GM10248 (cell line): ENCODE measurements around the gene TSPEAR.
"Not testable (repeated sequence)": the region's sequence is repeated elsewhere in the genome, so short reads cannot be mapped to it uniquely, and the experiment has no call there.

Source experiments
- CTCF ChIA-PET: fragments of 300-600 bp; sonication (Branson Sonifier 250); formaldehyde crosslinking; extraction: SDS; loops from one replicate; lab custom pipeline; 2021; ENCODE audit warnings: antibody characterized with exemption; lab: Yijun Ruan, JAX
- POLR2A ChIA-PET: fragments of 350-650 bp; sonication (Branson Sonifier 250); formaldehyde crosslinking; extraction: SDS; loops from one replicate; lab custom pipeline; 2020; ENCODE audit warnings: antibody characterized with exemption; lab: Yijun Ruan, JAX
- DNase-seq: peaks from one replicate; pipeline ENCODE4 v3.0.0; 2012; ENCODE audit errors: extremely low spot score
- TF ChIP-seq, protein P1 (sequence below): IDR thresholded peaks from 2 replicates; pipeline ENCODE4 v1.5.1; 2012; ENCODE audit warnings: mild to moderate bottlenecking, low read depth; ENCODE audit errors: extremely low read depth, missing control alignments, control extremely low read depth

Gene TSPEAR

DNA sequence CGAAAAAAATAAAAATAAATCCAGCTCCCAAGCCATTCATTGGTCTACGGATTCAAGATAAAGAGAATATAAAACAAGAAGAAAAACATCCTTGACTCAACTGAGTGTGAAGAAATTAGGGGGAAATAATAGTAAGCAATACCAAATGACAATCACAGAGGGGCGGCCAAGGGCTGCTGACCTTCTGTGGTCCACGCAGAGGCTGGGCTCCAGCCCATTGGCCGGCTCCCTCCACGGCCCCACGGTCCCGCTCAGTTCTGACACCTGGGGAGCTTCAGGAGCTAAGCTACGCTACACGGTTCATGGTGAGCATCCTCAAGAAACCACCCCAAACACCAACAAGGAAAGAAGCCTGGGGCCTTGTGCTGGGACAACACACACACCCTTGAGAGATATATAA is 14.8 kb downstream of the TSPEAR start:
- TF ChIP-seq, protein P1, sequence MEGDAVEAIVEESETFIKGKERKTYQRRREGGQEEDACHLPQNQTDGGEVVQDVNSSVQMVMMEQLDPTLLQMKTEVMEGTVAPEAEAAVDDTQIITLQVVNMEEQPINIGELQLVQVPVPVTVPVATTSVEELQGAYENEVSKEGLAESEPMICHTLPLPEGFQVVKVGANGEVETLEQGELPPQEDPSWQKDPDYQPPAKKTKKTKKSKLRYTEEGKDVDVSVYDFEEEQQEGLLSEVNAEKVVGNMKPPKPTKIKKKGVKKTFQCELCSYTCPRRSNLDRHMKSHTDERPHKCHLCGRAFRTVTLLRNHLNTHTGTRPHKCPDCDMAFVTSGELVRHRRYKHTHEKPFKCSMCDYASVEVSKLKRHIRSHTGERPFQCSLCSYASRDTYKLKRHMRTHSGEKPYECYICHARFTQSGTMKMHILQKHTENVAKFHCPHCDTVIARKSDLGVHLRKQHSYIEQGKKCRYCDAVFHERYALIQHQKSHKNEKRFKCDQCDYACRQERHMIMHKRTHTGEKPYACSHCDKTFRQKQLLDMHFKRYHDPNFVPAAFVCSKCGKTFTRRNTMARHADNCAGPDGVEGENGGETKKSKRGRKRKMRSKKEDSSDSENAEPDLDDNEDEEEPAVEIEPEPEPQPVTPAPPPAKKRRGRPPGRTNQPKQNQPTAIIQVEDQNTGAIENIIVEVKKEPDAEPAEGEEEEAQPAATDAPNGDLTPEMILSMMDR, result no peak
- ChIA-PET CTCF (interaction anchor here (1.0 kb wide), 1 partner anchor 10 kb away, joined by 3 read pairs; no protein-coding TSS in a partner anchor), POLR2A (no interaction called here)
- no peak for DNase-seq

DNA sequence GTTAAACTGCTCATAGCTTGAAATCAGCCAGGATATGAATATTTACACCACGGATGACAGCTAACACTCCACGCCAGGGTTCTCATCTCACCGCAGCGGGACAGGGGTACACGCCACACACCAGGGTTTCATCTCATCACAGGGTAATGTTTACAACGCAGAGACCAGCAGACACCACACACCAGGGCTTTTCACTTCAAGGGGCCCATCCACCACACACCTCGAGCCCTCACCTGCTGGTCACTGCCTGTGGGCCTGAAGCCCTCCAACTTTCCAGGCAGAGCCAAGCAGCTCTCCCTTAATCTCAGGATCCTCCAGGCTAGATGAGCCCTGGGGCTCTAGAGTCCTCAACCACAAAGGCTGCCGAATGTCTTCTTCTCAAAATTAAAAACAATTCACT is 15.7 kb downstream of the TSPEAR start:
- DNase-seq, result no peak
- ChIA-PET CTCF (interaction anchor here (1.0 kb wide), 1 partner anchor 10 kb away, joined by 3 read pairs; no protein-coding TSS in a partner anchor), POLR2A (no interaction called here)
- TF ChIP-seq, protein P1, result no peak

DNA sequence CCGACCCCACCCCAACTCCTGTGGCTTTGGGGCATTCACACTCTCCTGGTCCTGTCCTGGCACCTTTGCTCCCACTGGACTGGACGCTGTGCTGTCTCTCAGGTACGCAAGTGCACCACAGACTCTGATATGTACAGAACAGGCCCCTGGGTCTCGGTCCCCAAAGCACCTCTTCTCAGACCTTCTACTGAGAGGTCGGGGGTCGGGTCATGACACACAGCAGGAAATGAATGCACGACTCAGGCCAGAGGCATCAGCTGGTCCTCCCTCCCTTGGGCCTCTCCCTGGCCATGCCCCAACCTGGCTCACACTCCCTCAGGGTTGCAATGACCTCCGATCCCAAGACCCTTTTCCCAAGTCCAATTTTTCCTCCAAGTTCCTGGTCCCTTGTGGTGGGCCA is 16.2 kb downstream of the TSPEAR start:
- no peak for DNase-seq
- POLR2A ChIA-PET, result no interaction called here
- CTCF ChIA-PET, result no interaction called here
- TF ChIP-seq, protein P1, result no peak

DNA sequence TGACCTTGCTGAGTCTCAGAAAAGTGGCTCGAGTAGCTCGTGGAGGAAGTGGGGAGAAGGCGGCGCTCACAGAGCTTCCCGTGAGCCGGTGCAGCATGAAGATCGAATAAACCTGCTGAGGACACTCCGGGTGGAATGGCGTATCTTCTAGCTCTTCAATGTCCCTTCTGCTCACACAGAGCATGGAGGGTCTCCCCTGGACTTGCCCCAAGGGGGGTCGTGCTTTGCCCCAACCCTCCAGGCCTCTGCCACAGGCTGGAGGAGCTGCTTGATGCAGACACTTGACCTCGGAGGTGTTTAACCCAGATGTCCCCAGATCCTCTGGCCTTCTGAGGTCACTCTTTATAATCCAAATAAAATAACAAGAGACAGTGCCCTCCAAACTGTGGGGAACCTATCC is 16.6 kb downstream of the TSPEAR start:
- TF ChIP-seq, protein P1, result no peak
- ChIA-PET CTCF (no interaction called here), POLR2A (no interaction called here)
- no peak for DNase-seq

DNA sequence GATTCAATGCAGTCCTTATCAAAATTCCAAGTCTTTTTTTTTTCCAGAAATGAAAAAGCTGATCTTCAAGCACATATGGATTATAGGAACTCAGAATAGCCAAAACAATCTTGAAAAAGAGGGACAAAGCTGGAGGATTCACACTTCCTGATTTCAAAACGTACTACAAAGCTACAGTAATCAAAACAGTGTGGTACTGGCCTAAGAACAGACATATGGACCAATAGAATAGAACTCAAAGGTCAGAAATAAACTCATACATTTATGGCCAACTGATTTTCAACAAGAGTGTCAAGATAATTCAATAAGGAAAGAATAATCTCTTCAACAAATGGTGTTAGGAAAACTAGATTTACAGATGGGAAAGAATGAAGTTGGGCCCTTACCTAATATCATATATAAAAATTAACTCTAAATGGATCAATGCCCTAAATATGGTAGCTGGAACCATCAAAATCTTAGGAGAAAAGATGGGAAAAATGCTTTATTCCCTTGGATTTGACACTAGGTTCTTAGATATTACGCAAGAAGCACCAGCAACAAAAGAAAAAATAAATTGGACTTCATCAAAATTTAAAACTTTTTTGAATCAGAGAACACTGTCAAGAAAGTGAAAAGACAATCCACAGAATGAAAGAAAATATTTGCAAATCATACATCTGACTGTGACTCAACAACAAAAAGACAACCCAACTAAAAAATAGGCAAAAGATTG is 18.4 kb downstream of the TSPEAR start:
- ChIA-PET POLR2A (no interaction called here), CTCF (interaction anchor here (1.1 kb wide), 1 partner anchor 9 kb away, joined by 3 read pairs; no protein-coding TSS in a partner anchor)
- no peak for DNase-seq
- TF ChIP-seq, protein P1, result no peak

DNA sequence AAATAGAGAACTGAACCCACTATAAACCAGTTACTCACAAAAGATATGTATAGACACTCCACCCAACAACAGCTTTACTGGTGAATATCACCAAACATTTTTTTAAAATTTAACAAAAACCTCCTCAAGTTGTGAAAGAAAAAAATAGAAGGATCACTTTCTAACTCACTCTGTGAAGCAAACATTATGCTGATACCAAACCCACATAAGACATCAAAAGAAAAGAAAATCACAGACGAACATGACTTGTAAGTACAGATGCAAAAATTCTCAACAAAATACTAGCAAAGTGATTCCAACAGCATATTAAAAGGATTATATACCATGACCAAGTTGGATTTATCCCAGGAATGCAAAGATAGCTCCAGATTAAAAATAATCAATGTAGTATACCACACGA is 19.7 kb downstream of the TSPEAR start:
- ChIA-PET POLR2A (no interaction called here), CTCF (no interaction called here)
- TF ChIP-seq, protein P1, result no peak
- no peak for DNase-seq

DNA sequence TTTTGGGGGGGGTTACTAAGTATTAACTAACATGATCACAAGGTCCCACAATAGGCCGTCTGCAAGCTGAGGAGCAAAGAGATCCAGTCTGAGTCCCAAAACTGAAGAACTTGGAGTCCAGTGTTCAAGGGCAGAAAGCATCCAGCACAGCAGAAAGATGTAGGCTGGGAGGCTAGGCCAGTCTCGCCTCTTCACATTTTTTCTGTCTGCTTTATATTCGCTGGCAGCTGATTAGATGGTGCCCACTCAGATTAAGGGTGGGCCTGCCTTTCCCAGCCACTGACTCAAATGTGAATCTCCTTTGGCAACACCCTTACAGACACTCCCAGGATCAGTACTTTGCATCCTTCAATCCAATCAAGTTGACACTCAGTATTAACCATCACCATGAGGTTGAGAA is 21.6 kb downstream of the TSPEAR start:
- POLR2A ChIA-PET, DNase-seq: not testable (repeated sequence)
- CTCF ChIA-PET, result interaction anchor here (1.6 kb wide), 1 partner anchor 53 kb away, joined by 3 read pairs; no protein-coding TSS in a partner anchor
